ENCODE results near the gene NCOA5.

NCOA5 gene

GRCh38 chr20:46060301-46060881 lies 29.4 kb downstream of the NCOA5 start:
- DNase-seq: peak in 1 of 5 donors; percentile 74

GRCh38 chr20:46058599-46059281 lies 31.0 kb downstream of the NCOA5 start:
- DNase-seq: no peak

- DNase-seq: peak in 2 of 5 donors; percentile 9 to 32
Observed at GRCh38 chr20:46057856-46058598, 31.7 kb downstream of the NCOA5 start.

GRCh38 chr20:46056970-46057855 lies 32.5 kb downstream of the NCOA5 start:
- DNase-seq: no peak

GRCh38 chr20:46056027-46056833 lies 33.5 kb downstream of the NCOA5 start:
- DNase-seq: no peak

GRCh38 chr20:46055269-46055668 lies 34.5 kb downstream of the NCOA5 start:
- DNase-seq: no peak

- DNase-seq: no peak
Observed at GRCh38 chr20:46054606-46055005, 35.2 kb downstream of the NCOA5 start.

- DNase-seq: no peak
Observed at GRCh38 chr20:46053416-46053815, 36.3 kb downstream of the NCOA5 start.

GRCh38 chr20:46051556-46052308 lies 38.0 kb downstream of the NCOA5 start:
- DNase-seq: no peak

- DNase-seq: no peak
Observed at GRCh38 chr20:46050885-46051284, 38.9 kb downstream of the NCOA5 start.

- DNase-seq: no peak
Observed at GRCh38 chr20:46050444-46050843, 39.3 kb downstream of the NCOA5 start.

GRCh38 chr20:46049815-46050214 lies 39.9 kb downstream of the NCOA5 start:
- no peak for DNase-seq

- no peak for DNase-seq
Observed at GRCh38 chr20:46049190-46049589, 40.6 kb downstream of the NCOA5 start.

- no peak for DNase-seq
Observed at GRCh38 chr20:46047821-46048220, 41.9 kb downstream of the NCOA5 start.

GRCh38 chr20:46046588-46047310 lies 43.0 kb downstream of the NCOA5 start:
- no peak for DNase-seq

GRCh38 chr20:46044896-46045295 lies 44.9 kb downstream of the NCOA5 start:
- DNase-seq: no peak

GRCh38 chr20:46043556-46043955 lies 46.2 kb downstream of the NCOA5 start:
- DNase-seq: no peak

- DNase-seq: peak in 3 of 5 donors; percentile 20 to 43 (median 27)
Observed at GRCh38 chr20:46040902-46041535, 48.7 kb downstream of the NCOA5 start.

GRCh38 chr20:46037036-46037435 lies 52.7 kb downstream of the NCOA5 start:
- DNase-seq: no peak

GRCh38 chr20:46036370-46036769 lies 53.4 kb downstream of the NCOA5 start:
- no peak for DNase-seq
